NCI-H2227 treated with DMSO at 0.1 percent for 48 hours (cell line): Measurements from ENCODE around the gene HTR2B.
"Not testable (repeated sequence)": the region's sequence is repeated elsewhere in the genome, so short reads cannot be mapped to it uniquely, and the experiment has no call there.

Experiments
- DNase-seq: peaks from one replicate; lab custom pipeline; 2025; lab: John Stamatoyannopoulos, UW

HTR2B gene

GRCh38 chr2:231093933-231094332 is 30.9 kb downstream of the HTR2B start:
- DNase-seq = no peak

DNA sequence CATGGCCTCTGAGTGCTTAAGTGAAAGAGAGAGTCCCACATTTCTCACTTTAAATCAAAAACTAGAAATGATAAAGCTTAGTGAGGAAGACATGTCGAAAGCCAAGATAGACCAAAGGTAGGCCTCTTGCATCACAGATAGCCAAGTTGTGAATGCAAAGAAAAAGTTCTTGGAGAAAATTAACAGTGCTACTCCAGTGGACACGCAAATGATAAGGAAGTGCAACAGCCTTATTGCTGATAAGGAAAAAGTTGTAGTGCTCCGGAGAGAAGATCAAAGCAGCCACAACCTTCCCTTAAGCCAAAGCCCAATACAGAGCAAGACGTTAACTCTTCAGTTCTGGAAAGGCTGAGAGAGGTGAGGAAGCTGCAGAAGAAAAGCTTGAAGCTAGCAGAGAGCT is 36.1 kb downstream of the HTR2B start:
- DNase-seq = no peak

GRCh38 chr2:231084565-231084964 is 40.3 kb downstream of the HTR2B start:
- no peak for DNase-seq

- no peak for DNase-seq
These were observed 55.3 kb downstream of the HTR2B start for GRCh38 chr2:231069379-231070054.

DNA sequence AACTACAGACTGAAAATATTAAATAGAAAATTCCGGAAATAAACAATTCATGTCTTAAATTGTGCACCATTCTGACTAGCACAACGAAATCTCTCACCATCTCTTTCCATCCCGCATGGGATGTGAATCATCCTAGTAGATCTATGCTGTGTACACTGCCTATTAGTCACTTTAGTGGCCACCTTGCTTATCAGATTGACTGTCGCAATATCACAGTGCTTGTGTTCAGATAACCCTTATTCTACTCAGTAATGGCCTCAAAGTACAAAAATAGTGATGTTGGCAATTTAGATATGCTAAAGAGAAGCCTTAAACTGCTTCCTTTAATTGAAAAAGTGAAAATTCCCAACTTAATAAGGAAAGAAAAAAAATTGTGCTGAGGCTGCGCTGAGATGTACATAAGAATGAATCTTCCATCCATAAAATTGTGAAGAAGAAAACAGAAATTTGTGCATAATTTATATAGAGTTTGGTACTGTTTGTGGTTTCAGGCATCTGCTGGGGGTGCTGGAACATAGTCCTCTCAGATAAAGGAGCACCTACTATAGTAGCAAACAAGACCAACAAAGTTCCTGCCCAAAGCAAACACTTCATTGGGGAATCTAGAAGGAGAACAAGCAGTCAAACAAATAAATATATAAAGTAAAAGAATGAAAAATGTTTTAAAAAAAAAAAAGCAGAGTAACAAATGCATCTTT is 56.2 kb downstream of the HTR2B start:
- DNase-seq = no peak

DNA sequence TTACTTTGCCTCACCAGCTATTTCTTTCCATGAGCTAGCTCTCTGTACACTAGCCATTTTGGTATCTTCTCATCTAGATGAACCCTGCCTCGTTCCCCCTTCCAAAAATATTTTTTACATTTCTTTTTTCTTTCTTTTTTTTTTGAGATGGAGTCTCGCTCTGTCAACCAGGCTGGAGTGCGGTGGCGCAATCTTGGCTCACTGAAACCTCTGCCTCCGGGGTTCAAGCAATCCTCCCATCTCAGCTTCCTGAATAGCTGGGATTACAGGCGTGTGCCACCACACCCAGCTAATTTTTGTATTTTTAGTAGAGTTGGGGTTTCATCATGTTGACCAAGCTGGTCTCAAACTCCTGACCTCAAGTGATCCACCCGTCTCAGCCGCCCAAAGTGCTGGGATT is 57.3 kb downstream of the HTR2B start:
- not testable (repeated sequence) for DNase-seq

GRCh38 chr2:231065966-231066365 is 58.9 kb downstream of the HTR2B start:
- DNase-seq = no peak

GRCh38 chr2:231063347-231063746 is 61.5 kb downstream of the HTR2B start:
- no peak for DNase-seq

DNA sequence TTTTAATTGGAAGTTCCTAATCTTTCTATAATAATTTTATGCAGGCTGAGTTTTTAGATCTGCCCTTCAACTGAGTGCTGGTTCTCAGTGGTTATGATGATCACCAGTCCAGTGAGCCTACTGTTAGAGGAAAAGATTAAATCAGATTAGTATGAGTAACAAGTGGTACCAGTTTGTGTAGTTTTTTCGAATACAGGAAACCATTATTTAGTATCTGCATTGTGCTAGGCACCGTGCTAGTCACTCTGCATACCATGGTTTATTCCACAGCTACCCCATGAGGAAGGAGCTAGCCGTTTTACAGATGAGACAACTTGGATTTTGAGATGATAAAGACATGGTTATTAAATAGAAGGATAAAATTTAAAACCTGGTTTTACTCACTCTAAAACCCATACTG is 62.1 kb downstream of the HTR2B start:
- DNase-seq = no peak

- no peak for DNase-seq
These were observed 65.1 kb downstream of the HTR2B start for GRCh38 chr2:231059756-231060155.

DNA sequence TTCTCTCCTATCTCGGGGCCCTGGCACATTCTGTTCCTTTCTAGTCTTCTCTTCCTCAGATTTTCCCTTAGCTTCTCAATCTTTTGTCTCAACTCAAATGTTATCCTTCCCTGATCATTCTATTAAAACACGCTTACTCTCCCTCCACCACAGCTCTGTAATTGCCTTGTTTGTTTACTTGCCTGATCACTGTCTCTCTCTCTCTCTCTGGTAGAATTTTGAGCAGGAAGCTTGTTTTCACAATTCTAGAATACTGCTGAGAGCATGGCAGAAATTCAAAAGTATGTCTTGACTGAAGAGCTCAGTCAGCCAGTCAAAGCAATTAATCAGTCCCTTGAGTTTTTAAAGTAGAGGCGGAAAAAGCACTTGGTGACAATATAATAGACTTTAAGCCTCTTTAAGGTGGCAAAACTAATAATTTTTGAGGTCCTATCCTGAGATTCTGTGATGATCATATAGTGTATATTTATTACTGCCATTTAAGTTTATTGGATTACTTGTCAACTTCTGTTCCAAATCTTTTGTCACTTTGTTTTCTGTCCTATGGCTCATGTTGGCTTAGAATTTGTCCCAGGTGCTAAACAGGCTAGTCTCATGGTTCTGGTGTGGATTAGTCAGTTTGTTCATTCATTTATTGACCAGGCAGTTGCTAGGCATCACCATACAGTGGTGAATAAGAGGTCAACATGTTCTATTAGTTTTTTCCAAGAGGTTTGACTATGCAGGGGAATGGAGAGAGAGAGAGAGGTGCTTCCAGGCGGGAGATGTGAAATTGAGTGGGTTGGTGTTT is 65.9 kb downstream of the HTR2B start:
- DNase-seq = no peak
